Cardiac muscle cell (in vitro differentiated cells and primary cell): ENCODE results near the gene NR2C2. TPM values are rescaled to one million over a fixed set of nuclear protein-coding genes. Genes with fewer than 3 reads are reported as not detected.
A peak's percentile ranks its signal among the peaks of the same experiment; 100 is the strongest.

Experiments
- DNase-seq, 2 donors: peaks; one replicate each; pipeline versions ENCODE4 v3.0.0 to v3.0.0-alpha.2; 2010 to 2017; ENCODE audit warnings: low read depth in 1 of 2, low spot score in 1 of 2
- H3K27ac ChIP-seq: fragments of 200-600 bp; sonication (generic); 2 replicates; pipeline ENCODE4 v1.5.1; 2016
- H3K27me3 ChIP-seq: fragments of 200-600 bp; sonication (generic); 2 replicates; pipeline ENCODE4 v1.6.0; 2016; ENCODE audit warnings: control low read depth
- H3K36me3 ChIP-seq: fragments of 200-600 bp; sonication (generic); 2 replicates; pipeline ENCODE4 v1.5.1; 2016; ENCODE audit warnings: control low read depth
- H3K4me1 ChIP-seq: fragments of 200-600 bp; sonication (generic); 2 replicates; pipeline ENCODE4 v1.8.1; 2017; ENCODE audit warnings: low read depth, mild to moderate bottlenecking, mixed run types
- H3K4me3 ChIP-seq: fragments of 200-600 bp; sonication (generic); 2 replicates; pipeline ENCODE4 v1.5.1; 2016; ENCODE audit warnings: mild to moderate bottlenecking
- H3K9me3 ChIP-seq: fragments of 200-600 bp; sonication (generic); 2 replicates; pipeline ENCODE4 v1.5.1; 2017; ENCODE audit warnings: low read depth, mild to moderate bottlenecking, control low read depth
- polyA plus RNA-seq: library from polyadenylated mRNA; unstranded; fragments of >200 nt; fragmentation: Nextera tagmentation; extraction: Ambion mirVana; gene quantifications from 2 replicates; pipeline ENCODE4 v1.2.1, GENCODE V29; 2016
- total RNA-seq: library from RNA; depleted of rRNA; stranded (reverse); fragments of >200 nt; gene quantifications from 2 replicates; pipeline ENCODE4 v1.2.3, GENCODE V29; 2016
- TF ChIP-seq, protein P1 (sequence below): IDR thresholded peaks from 2 replicates; pipeline ENCODE4 v1.5.1; 2012; ENCODE audit warnings: low read depth, mild to moderate bottlenecking, low read length

Gene NR2C2
- total and polyA plus RNA-seq, 2 experiments from 2014 or later, result 16.2 to 26.5 TPM

DNA sequence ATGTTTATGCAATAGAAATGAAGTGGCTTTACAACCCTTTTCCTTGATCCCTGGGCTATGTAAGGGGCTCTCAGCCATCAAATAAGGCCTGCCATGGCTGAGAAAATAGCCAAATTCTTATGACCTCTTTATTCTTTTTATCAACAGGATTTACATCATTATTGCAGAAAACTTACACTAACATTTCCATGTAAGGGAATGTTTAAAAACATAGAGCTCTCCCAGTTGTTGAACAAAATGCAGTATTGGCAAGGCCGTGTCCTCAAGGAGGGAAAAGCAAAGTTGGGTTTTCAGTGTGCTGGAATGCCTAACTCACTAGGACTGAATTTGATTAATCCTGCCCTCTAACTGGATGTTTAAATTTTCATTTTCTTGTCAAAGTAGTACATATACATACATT, 22.3 kb downstream of the NR2C2 start:
- Histone ChIP-seq H3K27ac (no peak overlapping the region), H3K36me3 (peaks cover 6% of the 10 kb centered on the region), H3K27me3 (no peaks in the 10 kb centered on the region), H3K4me3 (no peak overlapping the region), H3K4me1 (no peaks in the 10 kb centered on the region), H3K9me3 (no peaks in the 10 kb centered on the region)
- TF ChIP-seq, protein P1, sequence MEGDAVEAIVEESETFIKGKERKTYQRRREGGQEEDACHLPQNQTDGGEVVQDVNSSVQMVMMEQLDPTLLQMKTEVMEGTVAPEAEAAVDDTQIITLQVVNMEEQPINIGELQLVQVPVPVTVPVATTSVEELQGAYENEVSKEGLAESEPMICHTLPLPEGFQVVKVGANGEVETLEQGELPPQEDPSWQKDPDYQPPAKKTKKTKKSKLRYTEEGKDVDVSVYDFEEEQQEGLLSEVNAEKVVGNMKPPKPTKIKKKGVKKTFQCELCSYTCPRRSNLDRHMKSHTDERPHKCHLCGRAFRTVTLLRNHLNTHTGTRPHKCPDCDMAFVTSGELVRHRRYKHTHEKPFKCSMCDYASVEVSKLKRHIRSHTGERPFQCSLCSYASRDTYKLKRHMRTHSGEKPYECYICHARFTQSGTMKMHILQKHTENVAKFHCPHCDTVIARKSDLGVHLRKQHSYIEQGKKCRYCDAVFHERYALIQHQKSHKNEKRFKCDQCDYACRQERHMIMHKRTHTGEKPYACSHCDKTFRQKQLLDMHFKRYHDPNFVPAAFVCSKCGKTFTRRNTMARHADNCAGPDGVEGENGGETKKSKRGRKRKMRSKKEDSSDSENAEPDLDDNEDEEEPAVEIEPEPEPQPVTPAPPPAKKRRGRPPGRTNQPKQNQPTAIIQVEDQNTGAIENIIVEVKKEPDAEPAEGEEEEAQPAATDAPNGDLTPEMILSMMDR, result no peak
- no peak for DNase-seq

DNA sequence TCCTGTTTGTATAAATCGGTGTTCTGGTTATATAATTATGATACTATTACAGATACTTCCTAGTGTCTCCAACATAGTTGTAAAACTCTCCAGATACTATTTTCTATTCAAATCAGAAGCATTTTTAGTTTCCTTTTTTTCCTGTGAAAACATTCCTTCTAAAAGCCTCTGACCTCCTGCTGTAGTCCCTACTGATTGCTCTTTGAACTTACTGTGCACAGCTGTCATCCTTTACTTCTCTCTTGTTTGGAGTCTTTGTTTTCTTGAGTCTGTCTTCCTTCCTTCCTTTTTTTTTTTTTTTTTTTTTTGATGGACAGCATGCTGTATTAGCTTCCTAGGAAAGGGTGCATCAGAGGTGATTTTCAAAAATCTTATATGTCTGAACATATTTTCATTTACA, 28.9 kb downstream of the NR2C2 start:
- DNase-seq, result no peak
- TF ChIP-seq, protein P1, result no peak
- Histone ChIP-seq H3K36me3 (peaks cover 3% of the 10 kb centered on the region), H3K27ac (no peak overlapping the region), H3K4me3 (no peak overlapping the region), H3K9me3 (no peaks in the 10 kb centered on the region), H3K27me3 (no peaks in the 10 kb centered on the region), H3K4me1 (no peaks in the 10 kb centered on the region)

DNA sequence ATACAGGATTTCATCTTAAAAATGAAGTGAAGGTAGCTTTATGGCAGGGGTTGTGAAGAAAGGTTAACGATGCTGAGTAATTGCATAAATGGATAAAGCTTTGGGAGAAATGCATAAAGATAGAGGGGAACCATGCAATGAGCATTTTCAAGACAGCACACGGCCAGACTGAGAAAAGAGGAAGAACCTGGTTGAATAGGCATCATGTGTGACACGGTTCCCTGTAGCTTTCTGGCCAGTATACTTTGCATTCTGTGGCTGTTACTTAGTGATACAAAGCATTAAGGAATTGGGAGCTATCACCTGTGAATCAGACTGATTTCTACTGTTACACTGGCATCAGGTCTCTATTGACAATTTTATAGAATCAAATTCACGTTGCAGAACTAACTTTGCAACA, 33.3 kb downstream of the NR2C2 start:
- Histone ChIP-seq H3K4me3 (no peak overlapping the region), H3K36me3 (no peaks in the 10 kb centered on the region), H3K27me3 (no peaks in the 10 kb centered on the region), H3K27ac (no peak overlapping the region), H3K4me1 (no peaks in the 10 kb centered on the region), H3K9me3 (no peaks in the 10 kb centered on the region)
- DNase-seq, result no peak
- TF ChIP-seq, protein P1, result no peak

DNA sequence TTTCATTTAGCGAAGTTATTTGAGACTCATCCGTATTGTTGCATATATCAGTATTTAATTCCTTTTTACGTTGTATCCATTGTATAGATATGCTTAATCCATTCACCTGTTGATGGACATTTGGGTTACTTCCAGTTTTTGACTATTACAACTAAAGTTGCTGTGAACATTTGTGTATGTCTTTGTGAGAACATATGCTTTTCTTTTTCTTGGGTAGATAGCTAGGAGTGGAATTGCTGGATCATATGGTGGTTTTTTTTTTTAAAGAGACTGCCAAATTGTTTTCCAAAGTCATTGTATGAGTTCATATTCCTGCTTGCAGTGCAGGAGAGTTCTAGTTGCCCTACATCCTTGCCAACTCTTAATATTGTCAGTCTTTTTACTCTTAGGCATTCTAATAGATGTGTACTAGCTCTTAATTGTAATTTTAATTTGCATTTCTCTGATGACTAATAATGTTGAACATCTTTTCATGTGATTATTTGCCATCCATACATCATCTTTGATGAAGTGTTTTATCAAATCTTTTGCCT, 37.3 kb downstream of the NR2C2 start:
- Histone ChIP-seq H3K4me1 (no peaks in the 10 kb centered on the region), H3K27ac (no peak overlapping the region), H3K27me3 (no peaks in the 10 kb centered on the region), H3K36me3 (no peaks in the 10 kb centered on the region), H3K4me3 (no peak overlapping the region), H3K9me3 (no peaks in the 10 kb centered on the region)
- TF ChIP-seq, protein P1, result no peak
- DNase-seq, result no peak

DNA sequence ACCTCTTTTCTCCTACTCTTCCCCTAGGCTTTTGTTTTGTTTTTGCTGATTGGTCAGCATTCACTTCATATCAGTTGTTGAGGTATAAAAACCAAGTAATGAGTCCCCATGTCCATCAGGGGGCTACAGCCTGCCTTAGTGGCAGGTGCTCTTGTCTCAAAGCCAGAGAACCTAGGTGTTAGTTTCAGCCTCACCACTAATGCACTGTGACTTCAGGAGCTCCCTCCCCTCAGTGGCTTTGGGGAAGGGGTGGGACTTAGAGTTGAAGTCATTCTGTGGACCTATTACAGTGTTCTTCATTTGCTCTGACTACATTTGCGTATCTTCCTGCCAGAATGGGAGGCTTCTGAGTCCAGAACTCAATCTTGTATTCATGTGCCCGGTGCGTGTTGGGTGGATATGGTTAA, 41.6 kb downstream of the NR2C2 start:
- Histone ChIP-seq H3K27ac (no peak overlapping the region), H3K27me3 (no peaks in the 10 kb centered on the region), H3K36me3 (no peaks in the 10 kb centered on the region), H3K4me3 (no peak overlapping the region), H3K4me1 (peaks cover 20% of the 10 kb centered on the region), H3K9me3 (no peaks in the 10 kb centered on the region)
- peak in 1 of 2 donors; percentile 7 for DNase-seq
- TF ChIP-seq, protein P1, result no peak
